ENCODE data around the gene ABLIM3. TPM values are rescaled to one million over a fixed set of nuclear protein-coding genes. Genes with fewer than 3 reads are reported as not detected.

The ABLIM3 gene
- total RNA-seq, 2 experiments from 2014 or later: not detected

GRCh38 chr5:149117970-149118369 lies 23.3 kb upstream of the ABLIM3 start:
- ChIA-PET CTCF (interaction anchor here (1.3 kb wide), 1 partner anchor 387 kb away, joined by 3 read pairs; no protein-coding TSS in a partner anchor), POLR2A (no interaction called here)
- TF ChIP-seq, protein P1, sequence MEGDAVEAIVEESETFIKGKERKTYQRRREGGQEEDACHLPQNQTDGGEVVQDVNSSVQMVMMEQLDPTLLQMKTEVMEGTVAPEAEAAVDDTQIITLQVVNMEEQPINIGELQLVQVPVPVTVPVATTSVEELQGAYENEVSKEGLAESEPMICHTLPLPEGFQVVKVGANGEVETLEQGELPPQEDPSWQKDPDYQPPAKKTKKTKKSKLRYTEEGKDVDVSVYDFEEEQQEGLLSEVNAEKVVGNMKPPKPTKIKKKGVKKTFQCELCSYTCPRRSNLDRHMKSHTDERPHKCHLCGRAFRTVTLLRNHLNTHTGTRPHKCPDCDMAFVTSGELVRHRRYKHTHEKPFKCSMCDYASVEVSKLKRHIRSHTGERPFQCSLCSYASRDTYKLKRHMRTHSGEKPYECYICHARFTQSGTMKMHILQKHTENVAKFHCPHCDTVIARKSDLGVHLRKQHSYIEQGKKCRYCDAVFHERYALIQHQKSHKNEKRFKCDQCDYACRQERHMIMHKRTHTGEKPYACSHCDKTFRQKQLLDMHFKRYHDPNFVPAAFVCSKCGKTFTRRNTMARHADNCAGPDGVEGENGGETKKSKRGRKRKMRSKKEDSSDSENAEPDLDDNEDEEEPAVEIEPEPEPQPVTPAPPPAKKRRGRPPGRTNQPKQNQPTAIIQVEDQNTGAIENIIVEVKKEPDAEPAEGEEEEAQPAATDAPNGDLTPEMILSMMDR (IDR thresholded peaks at IDR 0.05): no peak
- Mint-ChIP-seq H3K4me3 (no peak overlapping the region), H3K27me3 (peaks cover 37% of the 10 kb centered on the region), H3K36me3 (ENCODE audit: low read depth) (no peaks in the 10 kb centered on the region), H3K9me3 (no peaks in the 10 kb centered on the region), H3K27ac (no peak overlapping the region), H3K4me1 (ENCODE audit: low read depth) (no peaks in the 10 kb centered on the region)
- Histone ChIP-seq H3K36me3 (ENCODE audit: insufficient read depth, low read length) (no peaks in the 10 kb centered on the region), H3K27me3 (ENCODE audit: control insufficient read depth in 1 of 2, insufficient read depth in 2 of 2, low read length in 2 of 2) (peaks cover 4 to 28% of the 10 kb centered on the region in 2 experiments), H3K4me1 (ENCODE audit: insufficient read depth, low read length) (no peaks in the 10 kb centered on the region), H3K4me3 (ENCODE audit: low read length) (no peak overlapping the region), H3K9me3 (ENCODE audit: control insufficient read depth in 1 of 2, insufficient read depth in 1 of 2, low read length in 2 of 2) (peaks cover 0 to 2% of the 10 kb centered on the region in 2 experiments), H3K27ac (ENCODE audit: low read depth in 1 of 2, low read length in 2 of 2) (no peak overlapping the region)
- intact Hi-C loops (cut with DNase I, micrococcal nuclease): no loop called here
- no peak for ATAC-seq (ENCODE audit: poor library complexity)
- DNase-seq: no peak

DNA sequence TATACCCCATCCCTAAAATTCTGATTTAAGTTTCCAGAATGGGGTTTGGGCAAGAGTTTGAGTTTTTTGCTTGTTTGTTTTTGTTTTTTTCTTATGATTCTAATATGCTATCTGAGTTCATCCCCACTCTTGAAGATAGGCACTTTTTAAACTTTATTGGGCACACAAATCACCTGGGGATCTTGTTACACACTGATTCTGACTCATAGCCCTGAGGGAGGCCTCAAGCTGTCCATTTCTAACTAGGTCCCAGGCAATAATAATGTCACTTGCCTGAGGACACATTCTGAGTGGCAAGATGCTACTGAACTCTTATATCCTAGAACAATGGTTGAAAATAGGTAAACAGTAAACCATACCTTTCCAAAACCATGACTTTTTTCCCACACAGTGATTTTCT lies 22.8 kb upstream of the ABLIM3 start:
- Histone ChIP-seq H3K27ac (ENCODE audit: low read depth in 1 of 2, low read length in 2 of 2) (no peak overlapping the region), H3K4me1 (ENCODE audit: insufficient read depth, low read length) (no peaks in the 10 kb centered on the region), H3K27me3 (ENCODE audit: control insufficient read depth in 1 of 2, insufficient read depth in 2 of 2, low read length in 2 of 2) (peaks cover 4 to 28% of the 10 kb centered on the region in 2 experiments), H3K4me3 (ENCODE audit: low read length) (no peak overlapping the region), H3K36me3 (ENCODE audit: insufficient read depth, low read length) (no peaks in the 10 kb centered on the region), H3K9me3 (ENCODE audit: control insufficient read depth in 1 of 2, insufficient read depth in 1 of 2, low read length in 2 of 2) (peaks cover 0 to 6% of the 10 kb centered on the region in 2 experiments)
- TF ChIP-seq, protein P1 (IDR thresholded peaks at IDR 0.05): no peak
- ATAC-seq (ENCODE audit: poor library complexity) (no peak), DNase-seq (no peak)
- no peaks in the 10 kb centered on the region for H3K4me1 Mint-ChIP-seq (ENCODE audit: low read depth)
- intact Hi-C loops (cut with DNase I, micrococcal nuclease): no loop called here
- peaks cover 37% of the 10 kb centered on the region for H3K27me3 Mint-ChIP-seq
- ChIA-PET POLR2A (no interaction called here), CTCF (interaction anchor here (1.3 kb wide), 1 partner anchor 388 kb away, joined by 3 read pairs; no protein-coding TSS in a partner anchor)
- H3K27ac Mint-ChIP-seq: no peak overlapping the region
- no peaks in the 10 kb centered on the region for H3K36me3 Mint-ChIP-seq (ENCODE audit: low read depth)
- no peaks in the 10 kb centered on the region for H3K9me3 Mint-ChIP-seq
- no peak overlapping the region for H3K4me3 Mint-ChIP-seq

DNA sequence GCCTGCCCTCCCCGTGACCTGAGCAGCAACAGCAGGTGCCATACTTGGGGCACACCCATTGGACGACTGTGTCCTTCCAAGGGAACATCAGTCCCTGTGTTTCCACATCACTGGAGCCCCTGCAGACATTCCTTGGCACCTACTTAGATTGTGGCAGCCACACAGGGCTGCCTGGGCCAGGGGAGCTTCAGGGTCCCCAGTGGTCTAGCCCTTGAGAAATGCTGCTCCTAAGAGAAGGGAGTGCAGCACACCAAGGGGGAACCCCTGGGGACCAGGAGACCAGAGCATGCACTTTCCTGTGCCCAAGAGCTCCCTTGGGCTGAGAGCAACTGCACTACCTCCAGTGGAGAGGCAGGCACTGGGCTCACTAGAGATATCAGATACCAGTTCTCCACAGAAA lies 20.1 kb upstream of the ABLIM3 start:
- Histone ChIP-seq H3K4me1 (ENCODE audit: insufficient read depth, low read length) (no peaks in the 10 kb centered on the region), H3K27ac (ENCODE audit: low read depth in 1 of 2, low read length in 2 of 2) (no peak overlapping the region), H3K4me3 (ENCODE audit: low read length) (no peak overlapping the region), H3K36me3 (ENCODE audit: insufficient read depth, low read length) (no peaks in the 10 kb centered on the region), H3K9me3 (ENCODE audit: control insufficient read depth in 1 of 2, insufficient read depth in 1 of 2, low read length in 2 of 2) (peaks cover 0 to 6% of the 10 kb centered on the region in 2 experiments), H3K27me3 (ENCODE audit: control insufficient read depth in 1 of 2, insufficient read depth in 2 of 2, low read length in 2 of 2) (peaks cover 4 to 12% of the 10 kb centered on the region in 2 experiments)
- intact Hi-C loops (cut with DNase I, micrococcal nuclease): no loop called here
- TF ChIP-seq, protein P1 (IDR thresholded peaks at IDR 0.05): no peak
- Mint-ChIP-seq H3K27me3 (peaks cover 43% of the 10 kb centered on the region), H3K27ac (no peak overlapping the region), H3K36me3 (ENCODE audit: low read depth) (no peaks in the 10 kb centered on the region), H3K4me1 (ENCODE audit: low read depth) (no peaks in the 10 kb centered on the region), H3K9me3 (no peaks in the 10 kb centered on the region), H3K4me3 (no peak overlapping the region)
- no peak for ATAC-seq (ENCODE audit: poor library complexity)
- no peak for DNase-seq
- POLR2A ChIA-PET: no interaction called here
- CTCF ChIA-PET: no interaction called here

Data from CD4-positive, alpha-beta T cell (primary cell).